Measurements from ENCODE around the gene PTTG1IP.

PTTG1IP gene

DNA sequence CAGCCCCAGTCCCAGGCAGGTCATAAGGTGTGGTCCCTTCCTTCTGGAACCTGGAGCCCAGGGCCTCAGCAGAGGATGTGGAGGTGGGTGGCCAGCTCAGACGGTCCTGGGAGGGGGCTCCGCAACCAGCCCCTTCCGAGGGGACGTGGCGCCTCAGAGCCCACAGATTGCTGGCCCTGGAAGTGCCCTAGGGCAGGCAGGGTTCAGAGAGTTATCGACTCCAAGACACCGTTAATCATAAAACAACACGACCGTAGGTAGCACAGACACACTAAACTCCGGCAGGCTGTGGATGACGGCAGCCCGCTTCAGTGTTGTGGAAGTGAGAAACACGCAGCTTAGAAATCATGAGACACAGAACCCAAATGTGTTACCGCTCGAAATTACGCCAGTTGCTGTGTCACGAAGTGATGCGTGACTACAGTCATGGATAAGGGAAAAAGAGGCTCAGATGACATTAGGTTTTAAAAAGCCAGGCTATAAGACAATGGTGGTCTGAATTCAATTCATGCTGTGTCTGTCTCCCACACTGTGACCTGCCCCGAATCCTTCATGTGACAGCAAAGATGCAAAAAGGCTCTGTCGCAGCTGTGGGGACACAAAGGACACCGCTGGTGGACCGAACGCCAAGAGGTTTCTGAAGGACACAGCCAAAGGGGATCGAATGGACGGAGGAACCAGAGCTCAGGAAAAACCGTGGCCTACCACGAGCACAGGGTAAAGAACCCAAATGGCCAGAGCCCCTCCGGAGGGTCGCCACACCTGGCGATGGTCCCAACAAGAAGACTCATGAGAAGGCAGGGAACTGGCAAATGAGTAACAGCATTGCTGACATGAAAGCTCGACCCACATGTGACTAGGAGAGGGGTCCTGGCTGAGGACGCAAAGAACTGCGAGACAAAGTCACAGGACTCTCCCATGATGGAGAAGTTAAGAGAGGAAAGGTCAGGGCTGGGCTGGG lies 53.9 kb downstream of the PTTG1IP start:
- TF ChIP-seq PAX5 (IDR thresholded peaks at IDR 0.05; ENCODE audit: insufficient read depth, low read length, severe bottlenecking), result no peak
- no peak for TF ChIP-seq TAF1 (IDR thresholded peaks at IDR 0.05; ENCODE audit: low read depth, low read length)
- TF ChIP-seq SPI1 (IDR thresholded peaks at IDR 0.05; ENCODE audit: low read depth, low read length), result no peak
- TF ChIP-seq POLR2A (IDR thresholded peaks at IDR 0.05; ENCODE audit: low read depth, low read length), result no peak
- no peak for TF ChIP-seq POLR2AphosphoS5 (IDR thresholded peaks at IDR 0.05; ENCODE audit: low read depth, low read length)
- no peak for TF ChIP-seq POU2F2 (IDR thresholded peaks at IDR 0.05; ENCODE audit: low read depth, low read length)
- FAIRE-seq, result no peak

GRCh38 chr21:44818640-44819011 lies 54.9 kb downstream of the PTTG1IP start:
- FAIRE-seq (no peak), DNase-seq (ENCODE audit: insufficient read length, low spot score) (no peak)
- no peak for TF ChIP-seq SPI1 (IDR thresholded peaks at IDR 0.05; ENCODE audit: low read depth, low read length)
- TF ChIP-seq POLR2AphosphoS5 (IDR thresholded peaks at IDR 0.05; ENCODE audit: low read depth, low read length), result no peak
- no peak for TF ChIP-seq POU2F2 (IDR thresholded peaks at IDR 0.05; ENCODE audit: low read depth, low read length)
- TF ChIP-seq TAF1 (IDR thresholded peaks at IDR 0.05; ENCODE audit: low read depth, low read length), result no peak
- TF ChIP-seq PAX5 (IDR thresholded peaks at IDR 0.05; ENCODE audit: insufficient read depth, low read length, severe bottlenecking), result no peak
- no peak for TF ChIP-seq POLR2A (IDR thresholded peaks at IDR 0.05; ENCODE audit: low read depth, low read length)

More for the DNA sequence above, 53.9 kb downstream of the PTTG1IP start:
- no peak for DNase-seq (ENCODE audit: insufficient read length, low spot score)

GRCh38 chr21:44817914-44818639 lies 55.4 kb downstream of the PTTG1IP start, which contains the start of gene SUMO3:
Gene SUMO3 (minus strand): TSS chr21:44818062. CDS start chr21:44817968, 94 bp downstream.
- DNase-seq (ENCODE audit: insufficient read length, low spot score) (peak; percentile 92), FAIRE-seq (peak; percentile 97)
- no peak for TF ChIP-seq SPI1 (IDR thresholded peaks at IDR 0.05; ENCODE audit: low read depth, low read length)
- peak; percentile 68; the same call in 1 of the 2 replicates for TF ChIP-seq TAF1 (IDR thresholded peaks at IDR 0.05; ENCODE audit: low read depth, low read length)
- peak; percentile 50; the same call in 1 of the 2 replicates for TF ChIP-seq POLR2AphosphoS5 (IDR thresholded peaks at IDR 0.05; ENCODE audit: low read depth, low read length)
- TF ChIP-seq POLR2A (IDR thresholded peaks at IDR 0.05; ENCODE audit: low read depth, low read length), result peak; percentile 63

- TF ChIP-seq SPI1 (IDR thresholded peaks at IDR 0.05; ENCODE audit: low read depth, low read length) (no peak), POLR2AphosphoS5 (IDR thresholded peaks at IDR 0.05; ENCODE audit: low read depth, low read length) (no peak), POU2F2 (IDR thresholded peaks at IDR 0.05; ENCODE audit: low read depth, low read length) (no peak), TAF1 (IDR thresholded peaks at IDR 0.05; ENCODE audit: low read depth, low read length) (no peak), POLR2A (IDR thresholded peaks at IDR 0.05; ENCODE audit: low read depth, low read length) (no peak), PAX5 (IDR thresholded peaks at IDR 0.05; ENCODE audit: insufficient read depth, low read length, severe bottlenecking) (no peak)
- FAIRE-seq (no peak), DNase-seq (ENCODE audit: insufficient read length, low spot score) (peak; percentile 95)
Measured at GRCh38 chr21:44817506-44817880, 56.0 kb downstream of the PTTG1IP start.

DNA sequence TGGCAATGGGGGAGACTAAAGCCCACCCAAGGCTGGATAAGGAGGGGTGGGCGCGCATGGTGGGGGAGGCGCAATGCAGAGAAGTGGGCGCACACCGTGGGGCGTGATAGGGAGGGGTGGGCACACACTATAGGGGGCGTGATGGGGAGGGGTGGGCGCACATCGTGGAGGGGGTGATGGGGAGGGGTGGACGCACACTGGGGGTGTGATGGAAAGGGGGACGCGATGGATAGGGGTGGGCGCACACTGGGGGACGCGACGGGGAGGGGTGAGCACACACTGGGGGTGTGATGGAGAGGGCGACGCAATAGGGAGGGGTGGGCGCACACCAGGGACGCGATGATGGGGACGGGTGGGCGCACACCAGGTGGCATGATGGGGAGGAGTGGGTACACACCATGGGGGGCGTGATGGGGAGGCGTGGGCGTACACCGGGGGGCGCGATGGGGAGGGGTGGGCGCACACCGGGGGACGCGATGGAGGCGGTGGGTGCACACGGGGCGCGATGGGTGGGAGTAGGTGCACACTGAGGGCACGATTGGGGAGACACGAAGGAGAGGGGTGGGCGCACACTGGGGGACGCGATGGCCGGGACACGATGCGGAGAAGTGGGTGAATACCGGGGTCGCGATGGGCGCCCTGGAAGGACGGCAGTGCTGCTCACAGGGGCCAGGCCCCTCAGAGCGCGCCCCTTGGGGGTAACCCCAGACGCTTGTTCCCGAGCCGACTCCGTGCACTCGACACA lies 56.6 kb downstream of the PTTG1IP start:
- FAIRE-seq (no peak), DNase-seq (ENCODE audit: insufficient read length, low spot score) (no peak)
- TF ChIP-seq TAF1 (IDR thresholded peaks at IDR 0.05; ENCODE audit: low read depth, low read length), result no peak
- no peak for TF ChIP-seq POLR2AphosphoS5 (IDR thresholded peaks at IDR 0.05; ENCODE audit: low read depth, low read length)

DNA sequence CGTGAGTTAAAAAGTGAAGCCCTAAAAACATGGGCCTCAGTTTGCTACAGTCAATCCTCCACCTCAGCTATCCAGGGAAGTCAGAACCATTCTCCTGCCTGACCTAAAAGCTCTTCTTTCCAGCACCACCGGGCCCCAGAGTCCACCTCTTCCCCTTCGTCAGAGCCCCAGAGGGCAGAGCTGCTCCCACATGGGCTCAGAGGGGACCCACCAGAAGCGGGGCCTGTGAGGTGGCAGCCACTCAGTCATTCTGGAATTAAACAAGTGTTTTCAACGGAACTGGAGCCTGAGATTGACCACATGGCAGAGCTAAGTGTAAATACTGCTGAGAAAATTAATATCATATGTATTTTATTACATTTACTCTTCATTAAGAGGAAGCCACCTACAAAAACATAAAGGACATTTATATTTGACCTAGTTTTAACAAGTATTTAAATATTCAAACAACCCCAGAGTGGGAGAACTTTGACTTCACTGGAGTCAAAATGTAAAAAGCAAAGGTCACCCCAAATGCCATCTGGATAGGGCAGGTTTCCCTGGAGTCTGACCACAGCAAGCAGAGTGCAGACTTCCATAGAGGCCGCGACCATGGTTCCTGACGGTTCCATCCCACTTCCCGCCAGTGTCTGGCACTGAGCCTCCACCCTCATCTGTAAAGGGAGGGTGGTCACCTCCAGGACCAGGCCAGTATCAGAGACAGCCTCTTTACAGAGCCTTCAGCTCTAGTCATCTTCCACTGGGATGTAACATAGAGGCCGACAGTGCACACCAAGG lies 57.5 kb downstream of the PTTG1IP start:
- FAIRE-seq, result no peak
- no peak for DNase-seq (ENCODE audit: insufficient read length, low spot score)
- TF ChIP-seq TAF1 (IDR thresholded peaks at IDR 0.05; ENCODE audit: low read depth, low read length) (no peak), SPI1 (IDR thresholded peaks at IDR 0.05; ENCODE audit: low read depth, low read length) (no peak), POLR2A (IDR thresholded peaks at IDR 0.05; ENCODE audit: low read depth, low read length) (no peak), POU2F2 (IDR thresholded peaks at IDR 0.05; ENCODE audit: low read depth, low read length) (no peak), PAX5 (IDR thresholded peaks at IDR 0.05; ENCODE audit: insufficient read depth, low read length, severe bottlenecking) (no peak), POLR2AphosphoS5 (IDR thresholded peaks at IDR 0.05; ENCODE audit: low read depth, low read length) (no peak)

- FAIRE-seq, result no peak
- TF ChIP-seq POLR2A (IDR thresholded peaks at IDR 0.05; ENCODE audit: low read depth, low read length) (no peak), POLR2AphosphoS5 (IDR thresholded peaks at IDR 0.05; ENCODE audit: low read depth, low read length) (no peak), PAX5 (IDR thresholded peaks at IDR 0.05; ENCODE audit: insufficient read depth, low read length, severe bottlenecking) (no peak), SPI1 (IDR thresholded peaks at IDR 0.05; ENCODE audit: low read depth, low read length) (no peak), TAF1 (IDR thresholded peaks at IDR 0.05; ENCODE audit: low read depth, low read length) (no peak), POU2F2 (IDR thresholded peaks at IDR 0.05; ENCODE audit: low read depth, low read length) (no peak)
- no peak for DNase-seq (ENCODE audit: insufficient read length, low spot score)
Measured at GRCh38 chr21:44815225-44815624, 58.3 kb downstream of the PTTG1IP start.

DNA sequence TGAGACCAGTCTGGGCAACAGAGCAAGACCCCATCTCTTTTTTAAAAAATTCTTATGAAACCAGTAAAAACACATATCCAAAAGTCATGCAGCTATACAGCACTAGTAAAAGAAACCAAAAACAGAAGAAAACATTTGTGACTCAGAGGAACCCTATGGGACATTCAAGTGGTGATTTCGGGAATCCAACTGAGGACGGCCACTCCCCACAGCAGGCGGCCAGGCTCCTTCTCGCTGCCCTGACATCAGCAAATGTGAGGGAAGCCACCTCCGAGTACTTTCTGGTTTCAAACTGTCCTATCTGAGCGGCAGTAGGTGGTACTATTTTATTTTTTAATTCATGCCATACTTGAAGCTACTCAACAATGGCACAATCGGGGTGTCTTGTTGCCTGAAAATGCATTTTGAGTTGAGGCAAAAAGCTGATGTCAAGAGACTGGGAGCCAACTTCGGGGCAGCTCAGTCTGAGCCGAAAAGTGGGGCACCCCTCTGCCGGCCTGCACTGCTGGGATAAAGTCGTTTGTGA lies 58.9 kb downstream of the PTTG1IP start:
- no peak for TF ChIP-seq TAF1 (IDR thresholded peaks at IDR 0.05; ENCODE audit: low read depth, low read length)
- no peak for TF ChIP-seq POLR2AphosphoS5 (IDR thresholded peaks at IDR 0.05; ENCODE audit: low read depth, low read length)
- no peak for TF ChIP-seq POLR2A (IDR thresholded peaks at IDR 0.05; ENCODE audit: low read depth, low read length)
- no peak for TF ChIP-seq SPI1 (IDR thresholded peaks at IDR 0.05; ENCODE audit: low read depth, low read length)
- TF ChIP-seq PAX5 (IDR thresholded peaks at IDR 0.05; ENCODE audit: insufficient read depth, low read length, severe bottlenecking), result no peak
- no peak for TF ChIP-seq POU2F2 (IDR thresholded peaks at IDR 0.05; ENCODE audit: low read depth, low read length)
- DNase-seq (ENCODE audit: insufficient read length, low spot score) (no peak), FAIRE-seq (no peak)

Measured in GM12891 (cell line).